Gastroesophageal sphincter (tissue), 3 donors: ENCODE results near the gene EIF1AX.

Experiments
- EP300 ChIP-seq: sonication (generic); formaldehyde crosslinking; IDR thresholded peaks from one replicate; pipeline ENCODE4 v1.6.1; 2017; ENCODE audit warnings: antibody characterized with exemption, mild to moderate bottlenecking
- POLR2A ChIP-seq, 2 donors: fragments of 450-650 bp; IDR thresholded peaks; one replicate each; pipeline ENCODE4 v1.6.1; 2017; ENCODE audit warnings: antibody characterized with exemption in 2 of 2, mild to moderate bottlenecking in 2 of 2, moderate library complexity in 1 of 2
- TF ChIP-seq, protein P1 (sequence below), 4 experiments: fragments of 200-600 bp in 2 of 4; fragments of 450-650 bp in 2 of 4; sonication (generic) in 1 of 4; IDR thresholded peaks; one replicate each; pipeline ENCODE4 v1.5.1; 2017 to 2019; ENCODE audit warnings: antibody characterized with exemption in 4 of 4, mild to moderate bottlenecking in 2 of 4, moderate library complexity in 2 of 4

DNA sequence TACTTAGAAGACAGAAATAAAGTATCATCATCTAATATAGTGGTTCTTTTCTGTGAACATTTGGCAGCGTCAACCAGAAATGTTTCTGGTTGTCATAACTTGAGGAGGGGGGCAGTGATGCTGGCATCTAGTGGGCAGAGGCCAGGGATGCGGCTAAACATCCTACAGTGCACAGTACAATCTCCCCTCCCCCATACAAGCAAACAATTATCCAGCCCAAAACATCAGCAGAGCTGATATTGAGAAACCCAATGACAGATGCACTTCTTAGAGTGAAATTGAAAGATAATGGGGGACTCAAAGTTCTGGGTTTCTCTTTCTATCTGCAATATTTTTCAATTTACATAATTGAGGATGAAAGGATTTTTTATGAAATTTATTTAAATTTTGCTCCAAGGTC is 1.9 kb upstream of the EIF1AX start:
- TF ChIP-seq POLR2A (IDR thresholded peaks at IDR 0.05) = no peak
- TF ChIP-seq, protein P1, sequence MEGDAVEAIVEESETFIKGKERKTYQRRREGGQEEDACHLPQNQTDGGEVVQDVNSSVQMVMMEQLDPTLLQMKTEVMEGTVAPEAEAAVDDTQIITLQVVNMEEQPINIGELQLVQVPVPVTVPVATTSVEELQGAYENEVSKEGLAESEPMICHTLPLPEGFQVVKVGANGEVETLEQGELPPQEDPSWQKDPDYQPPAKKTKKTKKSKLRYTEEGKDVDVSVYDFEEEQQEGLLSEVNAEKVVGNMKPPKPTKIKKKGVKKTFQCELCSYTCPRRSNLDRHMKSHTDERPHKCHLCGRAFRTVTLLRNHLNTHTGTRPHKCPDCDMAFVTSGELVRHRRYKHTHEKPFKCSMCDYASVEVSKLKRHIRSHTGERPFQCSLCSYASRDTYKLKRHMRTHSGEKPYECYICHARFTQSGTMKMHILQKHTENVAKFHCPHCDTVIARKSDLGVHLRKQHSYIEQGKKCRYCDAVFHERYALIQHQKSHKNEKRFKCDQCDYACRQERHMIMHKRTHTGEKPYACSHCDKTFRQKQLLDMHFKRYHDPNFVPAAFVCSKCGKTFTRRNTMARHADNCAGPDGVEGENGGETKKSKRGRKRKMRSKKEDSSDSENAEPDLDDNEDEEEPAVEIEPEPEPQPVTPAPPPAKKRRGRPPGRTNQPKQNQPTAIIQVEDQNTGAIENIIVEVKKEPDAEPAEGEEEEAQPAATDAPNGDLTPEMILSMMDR (IDR thresholded peaks at IDR 0.05) = no peak
- no peak for TF ChIP-seq EP300
